Activated CD4-positive, alpha-beta T cell treated with anti-CD3 and anti-CD28 coated beads, Interleukin-2, amount 50 U/mL, for 48 hours (primary cell): Measurements from ENCODE around the gene GNPNAT1.
"Not testable (repeated sequence)": the region's sequence is repeated elsewhere in the genome, so short reads cannot be mapped to it uniquely, and the experiment has no call there.

Experiments used
- DNase-seq, 2 experiments: peaks; one replicate each; pipeline ENCODE4 v3.0.0-alpha.2; 2020

Gene GNPNAT1

GRCh38 chr14:52789118-52789517 lies 2.3 kb downstream of the GNPNAT1 start:
- DNase-seq: no peak

- DNase-seq: no peak
Measured at GRCh38 chr14:52786887-52787286, 4.5 kb downstream of the GNPNAT1 start.

GRCh38 chr14:52783206-52783605 lies 8.2 kb downstream of the GNPNAT1 start:
- DNase-seq: no peak

GRCh38 chr14:52781629-52782028 lies 9.8 kb downstream of the GNPNAT1 start:
- DNase-seq: no peak

GRCh38 chr14:52780893-52781292 lies 10.5 kb downstream of the GNPNAT1 start:
- no peak for DNase-seq

- DNase-seq: no peak
Measured at GRCh38 chr14:52778702-52779101, 12.7 kb downstream of the GNPNAT1 start.

GRCh38 chr14:52776816-52777215 lies 14.6 kb downstream of the GNPNAT1 start:
- DNase-seq: no peak

GRCh38 chr14:52769887-52770286 lies 21.5 kb downstream of the GNPNAT1 start:
- DNase-seq: no peak

- no peak for DNase-seq
Measured at GRCh38 chr14:52767058-52767833, 24.2 kb downstream of the GNPNAT1 start.

- DNase-seq: not testable (repeated sequence)
Measured at GRCh38 chr14:52762923-52763322, 28.5 kb downstream of the GNPNAT1 start.

- no peak for DNase-seq
Measured at GRCh38 chr14:52759145-52759544, 32.3 kb downstream of the GNPNAT1 start.

GRCh38 chr14:52755607-52756316 lies 35.6 kb downstream of the GNPNAT1 start:
- no peak for DNase-seq

- no peak for DNase-seq
Measured at GRCh38 chr14:52748647-52749292, 42.6 kb downstream of the GNPNAT1 start.

GRCh38 chr14:52741865-52742264 lies 49.5 kb downstream of the GNPNAT1 start:
- DNase-seq: no peak

GRCh38 chr14:52740751-52741150 lies 50.7 kb downstream of the GNPNAT1 start:
- DNase-seq: no peak

- no peak for DNase-seq
Measured at GRCh38 chr14:52738409-52738808, 53.0 kb downstream of the GNPNAT1 start.

- no peak for DNase-seq
Measured at GRCh38 chr14:52735921-52736489, 55.4 kb downstream of the GNPNAT1 start.

- DNase-seq: no peak
Measured at GRCh38 chr14:52733824-52734223, 57.6 kb downstream of the GNPNAT1 start.

- no peak for DNase-seq
Measured at GRCh38 chr14:52730709-52731111, 60.7 kb downstream of the GNPNAT1 start.

- DNase-seq: peak; percentile 99
Measured at GRCh38 chr14:52729925-52730708, 61.3 kb downstream of the GNPNAT1 start, which contains the start of gene STYX. Gene STYX, plus strand, starts transcription at chr14:52730166. Its CDS starts 309 bp downstream, at chr14:52730475.

GRCh38 chr14:52729585-52729924 lies 61.9 kb downstream of the GNPNAT1 start:
- DNase-seq: no peak

- DNase-seq: not testable (repeated sequence)
Measured at GRCh38 chr14:52729035-52729434, 62.4 kb downstream of the GNPNAT1 start.

GRCh38 chr14:52727509-52727908 lies 63.9 kb downstream of the GNPNAT1 start:
- not testable (repeated sequence) for DNase-seq
